ENCODE results near the gene MRPL21.
"Not testable (repeated sequence)": the region's sequence is repeated elsewhere in the genome, so short reads cannot be mapped to it uniquely, and the experiment has no call there.

Gene MRPL21

DNA sequence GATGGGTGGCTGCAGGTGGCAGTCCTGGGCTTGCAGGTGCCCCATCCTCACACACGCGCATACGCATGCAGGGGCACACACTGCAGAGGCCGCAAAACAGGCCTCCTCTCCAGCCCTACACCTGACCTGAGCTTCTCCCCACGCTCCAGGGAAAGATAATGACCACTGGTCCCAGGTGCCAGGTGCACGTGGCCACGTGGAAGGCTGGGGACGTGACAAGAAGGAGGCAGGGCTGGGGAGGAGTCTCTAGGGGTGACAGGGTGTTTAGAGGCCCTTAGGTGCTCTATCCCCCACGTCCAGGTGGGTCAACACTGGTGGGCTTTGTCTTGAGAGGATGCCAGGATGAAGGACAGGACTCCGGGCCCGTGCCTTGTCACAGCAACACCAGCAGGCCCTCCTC is 38.4 kb downstream of the MRPL21 start:
- no peak for DNase-seq

- peak; percentile 23 for DNase-seq
These were observed 39.9 kb downstream of the MRPL21 start for GRCh38 chr11:68863553-68864265.

DNA sequence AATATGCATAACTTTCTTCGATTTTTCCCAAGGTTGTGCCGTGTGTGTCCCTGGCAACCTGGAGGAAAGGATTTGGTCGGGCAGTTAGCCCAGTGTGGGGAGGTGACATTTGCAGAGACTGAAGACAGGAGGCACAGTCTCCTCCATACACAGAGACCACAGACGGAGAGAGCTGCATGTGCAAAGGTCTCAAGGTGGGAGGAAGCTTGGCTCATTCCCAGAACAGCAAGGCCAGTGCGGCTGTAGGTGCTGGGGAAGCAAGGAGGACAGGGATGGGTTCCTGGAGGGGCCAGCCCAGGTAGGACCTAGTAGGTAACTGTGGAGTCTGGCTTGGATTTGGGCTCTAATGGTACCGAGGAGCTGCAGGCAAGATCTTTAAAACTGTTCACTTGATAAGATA is 41.2 kb downstream of the MRPL21 start:
- no peak for DNase-seq

GRCh38 chr11:68859123-68859522 is 44.5 kb downstream of the MRPL21 start:
- no peak for DNase-seq

DNA sequence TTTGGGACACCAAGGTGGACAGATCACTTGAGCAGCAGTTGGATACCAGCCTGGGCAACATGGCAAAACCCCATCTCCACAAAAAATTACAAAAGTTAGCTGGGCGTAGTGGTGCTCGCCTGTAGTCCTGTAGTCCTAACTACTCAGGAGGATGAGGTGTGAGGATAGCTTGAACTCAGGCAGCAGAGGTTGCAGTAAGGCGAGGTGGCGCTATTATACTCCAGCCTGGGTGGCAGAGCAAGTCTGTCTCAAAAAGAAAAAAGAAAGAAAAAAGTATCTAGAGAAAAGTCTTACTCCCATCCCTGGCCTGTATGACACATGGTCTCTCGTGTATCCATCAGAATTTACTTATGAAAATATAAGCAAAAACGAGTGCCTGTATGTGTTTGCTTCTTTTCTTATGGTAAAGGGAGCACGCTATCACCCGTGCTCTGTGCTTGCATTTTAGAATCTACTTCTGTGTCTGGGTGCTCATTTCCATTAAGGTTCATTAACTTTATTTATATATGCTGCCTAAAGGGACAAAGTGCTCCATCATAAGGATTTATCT is 46.5 kb downstream of the MRPL21 start:
- DNase-seq: no peak

GRCh38 chr11:68856425-68857030 is 47.1 kb downstream of the MRPL21 start:
- DNase-seq: not testable (repeated sequence)

DNA sequence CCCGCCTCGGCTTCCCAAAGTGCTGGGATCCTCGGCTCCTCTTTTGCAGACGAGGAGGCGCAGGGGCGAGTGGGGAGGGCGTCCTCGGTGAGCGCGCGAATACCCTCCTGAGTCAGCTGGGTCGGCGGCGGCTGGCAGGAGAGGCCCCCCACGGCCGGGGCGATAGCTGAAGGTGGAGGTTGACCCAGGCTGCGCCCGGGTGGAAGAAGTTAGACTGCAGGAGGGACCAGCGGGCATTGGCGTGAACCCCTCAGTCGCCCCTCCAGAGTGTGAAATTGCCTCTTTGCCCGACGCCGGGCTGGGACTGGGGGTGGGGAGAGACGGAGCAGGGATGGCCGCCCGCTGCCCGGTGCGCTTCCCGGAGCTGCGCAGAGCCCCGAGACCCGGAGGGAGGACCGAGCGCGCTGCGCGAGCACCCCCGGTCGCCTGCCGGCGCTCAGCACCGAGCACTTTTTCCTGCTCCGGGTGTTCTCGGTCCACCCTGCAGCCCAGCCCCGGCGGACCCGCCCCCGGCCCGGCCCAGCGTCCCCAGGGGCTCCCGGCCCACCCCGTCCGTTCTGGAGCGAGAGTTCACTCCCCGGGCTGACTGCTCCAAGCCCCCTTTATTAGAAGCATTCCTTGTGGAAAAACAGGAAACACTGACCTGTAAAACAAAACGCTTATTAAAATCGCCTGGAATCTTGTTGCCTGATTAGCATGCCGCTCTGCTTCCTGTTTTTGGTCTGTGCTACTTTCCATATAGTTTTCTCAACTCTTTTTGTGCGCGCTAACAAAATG is 48.2 kb downstream of the MRPL21 start:
- DNase-seq: no peak

DNA sequence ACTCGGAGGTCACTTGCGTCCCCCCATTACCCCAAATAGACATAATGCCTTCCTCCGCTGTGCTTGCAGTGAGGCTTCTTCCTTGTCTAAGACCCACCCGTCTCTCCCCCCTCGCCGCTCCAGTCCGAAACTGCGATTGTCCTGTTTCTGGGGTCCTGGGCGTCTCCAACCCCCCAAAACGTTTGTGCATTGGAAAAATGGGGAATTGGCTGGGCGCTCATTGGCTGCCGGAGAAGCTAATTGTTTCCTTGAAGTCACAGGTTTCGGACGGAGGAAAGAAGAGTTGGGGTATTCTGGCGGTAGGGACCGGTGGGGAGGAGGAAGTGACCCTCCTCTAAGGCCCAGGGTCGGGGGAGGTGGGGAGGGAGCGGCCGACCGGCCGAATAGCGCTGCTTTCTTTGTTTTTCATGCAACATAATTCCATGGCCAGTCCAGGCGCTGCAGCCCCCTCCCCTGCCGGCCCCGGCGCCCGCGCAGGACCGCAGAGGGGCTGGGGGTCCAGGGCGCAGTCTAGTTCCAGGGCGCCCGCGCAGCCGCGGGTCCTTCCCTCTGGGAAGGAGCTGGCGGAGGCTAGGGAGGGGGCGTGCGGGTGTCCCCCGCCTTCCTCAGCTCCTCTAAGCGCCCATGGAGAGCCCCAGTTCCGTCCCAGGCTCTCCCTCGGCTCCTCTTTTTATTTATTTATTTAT is 49.2 kb downstream of the MRPL21 start:
- no peak for DNase-seq

GRCh38 chr11:68852628-68853027 is 51.0 kb downstream of the MRPL21 start:
- DNase-seq: no peak

GRCh38 chr11:68848429-68848828 is 55.2 kb downstream of the MRPL21 start:
- no peak for DNase-seq

DNA sequence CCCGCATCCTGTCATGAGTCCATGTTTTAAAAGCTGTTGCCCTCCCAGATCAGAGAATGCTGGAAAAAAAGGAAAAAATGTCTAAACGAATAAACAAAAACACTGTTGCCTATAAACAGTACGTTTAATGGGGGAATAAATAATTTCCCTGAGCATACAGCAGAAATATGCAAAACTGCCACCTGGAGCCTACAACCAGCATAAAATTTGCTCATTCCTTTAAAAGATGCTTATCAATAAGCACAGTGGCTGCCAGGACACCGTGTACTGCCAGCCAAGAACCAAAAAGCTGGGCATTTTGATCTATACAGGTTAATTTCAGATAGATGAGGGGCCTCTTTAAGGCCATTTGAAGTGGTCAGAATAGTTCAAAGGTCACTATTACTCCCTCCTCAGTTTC is 56.2 kb downstream of the MRPL21 start:
- DNase-seq: no peak

DNA sequence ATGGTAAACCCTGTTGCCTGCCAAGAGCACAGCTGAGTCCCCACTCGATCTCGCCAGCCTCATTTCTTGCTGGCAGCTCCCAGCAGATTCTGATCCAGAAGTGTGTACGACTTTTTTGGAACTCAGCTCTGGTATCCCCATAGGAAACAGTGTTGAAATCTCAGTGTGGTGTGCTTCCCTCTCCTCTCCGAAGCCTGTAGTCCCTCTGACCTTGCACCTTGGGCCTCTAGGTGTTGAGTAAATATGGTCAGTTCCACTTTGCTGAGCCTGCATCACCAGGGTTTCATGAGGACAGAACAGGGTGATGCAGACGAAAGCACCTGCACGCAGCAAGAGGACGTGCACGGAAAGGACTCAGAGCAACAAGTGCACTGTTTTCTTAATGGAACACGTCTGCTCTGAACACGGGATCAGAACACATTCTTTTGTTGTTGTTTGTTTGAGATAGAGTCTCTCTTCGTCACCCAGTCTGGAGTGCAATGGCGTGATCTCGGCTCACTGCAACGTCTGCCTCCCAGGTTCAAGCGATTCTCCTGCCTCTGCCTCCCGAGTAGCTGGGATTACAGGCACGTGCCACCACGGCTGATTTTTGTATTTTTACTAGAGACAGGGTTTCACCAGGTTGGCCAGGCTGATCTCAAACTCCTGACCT is 58.2 kb downstream of the MRPL21 start:
- DNase-seq: no peak

DNA sequence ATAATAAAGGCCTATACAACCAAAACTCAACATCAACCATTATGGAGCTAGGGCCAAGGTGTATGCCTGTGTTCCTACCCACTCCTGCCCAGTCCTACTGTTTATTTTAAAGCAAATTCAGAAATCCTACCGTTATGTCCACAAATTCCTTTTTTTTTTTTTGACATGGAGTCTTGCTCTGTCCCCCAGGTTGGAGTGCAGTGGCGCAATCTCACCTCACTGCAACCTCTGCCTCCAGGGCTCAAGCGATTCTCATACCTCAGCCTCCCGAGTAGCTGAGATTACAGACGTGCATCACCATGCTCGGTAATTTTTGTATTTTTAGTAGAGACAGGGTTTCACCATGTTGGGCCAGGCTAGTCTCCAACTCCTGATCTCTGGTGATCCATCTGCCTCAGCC is 58.8 kb downstream of the MRPL21 start:
- DNase-seq: no peak

GRCh38 chr11:68844376-68844775 is 59.3 kb downstream of the MRPL21 start:
- no peak for DNase-seq

- DNase-seq: no peak
These were observed 59.8 kb downstream of the MRPL21 start for GRCh38 chr11:68843703-68844312.

DNA sequence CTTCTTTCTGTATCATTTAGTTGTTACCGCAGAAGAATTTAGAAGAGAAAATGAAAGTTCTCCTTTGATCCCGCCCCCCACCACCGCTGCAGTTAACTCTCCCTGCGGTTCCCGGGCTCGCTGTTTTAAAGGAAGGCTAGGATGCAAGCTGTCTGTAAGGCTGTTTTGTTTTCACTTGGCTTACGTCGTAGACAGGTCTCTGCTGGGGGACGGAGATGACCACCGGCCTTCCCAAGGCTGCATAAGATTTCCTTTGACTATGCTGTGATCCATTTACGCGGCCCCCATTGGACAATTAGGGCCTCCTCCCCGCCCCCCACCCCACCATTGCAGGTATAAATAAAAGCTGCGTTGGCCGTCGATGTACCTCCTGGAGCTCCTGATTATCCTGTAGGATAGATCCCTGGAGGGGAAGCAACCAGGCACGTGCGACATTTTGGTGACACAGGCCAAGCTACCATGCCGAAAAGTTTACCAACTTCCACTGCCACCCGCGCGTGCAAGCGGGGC is 60.5 kb downstream of the MRPL21 start:
- DNase-seq: no peak

- DNase-seq: no peak
These were observed 61.1 kb downstream of the MRPL21 start for GRCh38 chr11:68842427-68843051.

- peak; percentile 78 for DNase-seq
These were observed 61.8 kb downstream of the MRPL21 start, which contains the start of gene CPT1A for GRCh38 chr11:68841718-68842426. CPT1A (minus strand) TSS chr11:68841916; CDS start chr11:68815474, 26,442 bp downstream.

Data from fibroblast of skin of back (primary cell).